ENCODE measurements around the gene GLI2. TPM values are rescaled to one million over a fixed set of nuclear protein-coding genes. Genes with fewer than 3 reads are reported as not detected.

GLI2 gene
- total RNA-seq, 4 donors from 2014 or later: 7.5 to 14.9 (median 8.7) TPM

GRCh38 chr2:120771781-120772208 is 36.1 kb downstream of the GLI2 start:
- Histone ChIP-seq H3K27me3 (no peaks in the 10 kb centered on the region), H3K36me3 (no peaks in the 10 kb centered on the region), H3K27ac (peak overlapping the region in 2 of 4 donors; percentile 7 to 48), H3K4me3 (no peak overlapping the region), H3K9me3 (no peaks in the 10 kb centered on the region), H3K4me1 (peaks cover 0 to 18% (median 5%) of the 10 kb centered on the region in 4 donors)
- no peak for TF ChIP-seq POLR2A (IDR thresholded peaks at IDR 0.05)
- no peak for TF ChIP-seq EP300 (IDR thresholded peaks at IDR 0.05)
- TF ChIP-seq CTCF (IDR thresholded peaks at IDR 0.05): no peak
- no peak for DNase-seq (ENCODE audit: low spot score in 2 of 2)
- WGBS, 2 donors: 30 to 50% methylated on average over 5 of the region's 5 CpGs

- Histone ChIP-seq H3K9me3 (no peaks in the 10 kb centered on the region), H3K36me3 (no peaks in the 10 kb centered on the region), H3K27ac (peak overlapping the region in 1 of 4 donors; percentile 48), H3K4me3 (no peak overlapping the region), H3K27me3 (no peaks in the 10 kb centered on the region), H3K4me1 (peaks cover 0 to 18% (median 5%) of the 10 kb centered on the region in 4 donors)
- no peak for TF ChIP-seq CTCF (IDR thresholded peaks at IDR 0.05)
- no peak for TF ChIP-seq EP300 (IDR thresholded peaks at IDR 0.05)
- TF ChIP-seq POLR2A (IDR thresholded peaks at IDR 0.05): no peak
- no peak for DNase-seq (ENCODE audit: low spot score in 2 of 2)
- WGBS, 2 donors: 64 to 75% methylated on average over 5 of the region's 5 CpGs
Observed at GRCh38 chr2:120772261-120772660, 36.6 kb downstream of the GLI2 start.

- Histone ChIP-seq H3K36me3 (no peaks in the 10 kb centered on the region), H3K4me1 (peaks cover 0 to 18% (median 5%) of the 10 kb centered on the region in 4 donors), H3K27me3 (no peaks in the 10 kb centered on the region), H3K9me3 (no peaks in the 10 kb centered on the region), H3K4me3 (no peak overlapping the region), H3K27ac (no peak overlapping the region)
- 87 to 93% methylated on average over 17 of the region's 17 CpGs for WGBS, 2 donors
- DNase-seq (ENCODE audit: low spot score in 2 of 2): no peak
- TF ChIP-seq CTCF (IDR thresholded peaks at IDR 0.05) (no peak), EP300 (IDR thresholded peaks at IDR 0.05) (no peak), POLR2A (IDR thresholded peaks at IDR 0.05) (no peak)
Observed at GRCh38 chr2:120773186-120773800, 37.6 kb downstream of the GLI2 start.

- no peaks in the 10 kb centered on the region for H3K36me3 ChIP-seq
- DNase-seq (ENCODE audit: low spot score in 2 of 2): no peak
- no peaks in the 10 kb centered on the region for H3K9me3 ChIP-seq
- WGBS, 2 donors: 77 to 89% methylated on average over 5 of the region's 5 CpGs
- no peaks in the 10 kb centered on the region for H3K27me3 ChIP-seq
- H3K4me3 ChIP-seq: no peak overlapping the region
- peaks cover 0 to 22% (median 5%) of the 10 kb centered on the region in 4 donors for H3K4me1 ChIP-seq
- TF ChIP-seq CTCF (IDR thresholded peaks at IDR 0.05): no peak
- TF ChIP-seq EP300 (IDR thresholded peaks at IDR 0.05): no peak
- no peak for TF ChIP-seq POLR2A (IDR thresholded peaks at IDR 0.05)
- H3K27ac ChIP-seq: no peak overlapping the region
Observed at GRCh38 chr2:120774557-120775160, 39.0 kb downstream of the GLI2 start.

GRCh38 chr2:120775194-120775593 is 39.5 kb downstream of the GLI2 start:
- no peak for TF ChIP-seq CTCF (IDR thresholded peaks at IDR 0.05)
- no peak for TF ChIP-seq EP300 (IDR thresholded peaks at IDR 0.05)
- no peak for TF ChIP-seq POLR2A (IDR thresholded peaks at IDR 0.05)
- whole genome bisulfite sequencing, 2 donors: 88 to 95% methylated on average over 16 to 17 of the region's 17 CpGs
- no peaks in the 10 kb centered on the region for H3K27me3 ChIP-seq
- H3K27ac ChIP-seq: no peak overlapping the region
- peaks cover 0 to 27% (median 5%) of the 10 kb centered on the region in 4 donors for H3K4me1 ChIP-seq
- H3K9me3 ChIP-seq: no peaks in the 10 kb centered on the region
- H3K4me3 ChIP-seq: no peak overlapping the region
- no peak for DNase-seq (ENCODE audit: low spot score in 2 of 2)
- H3K36me3 ChIP-seq: no peaks in the 10 kb centered on the region
